Choroid plexus epithelial cell (primary cell): Measurements from ENCODE around the gene UBQLNL.

Source experiments
- DNase-seq: peaks from one replicate; pipeline ENCODE4 v3.0.0-alpha.2; 2010; ENCODE audit warnings: low read depth
- H3K4me3 ChIP-seq: 2 replicates; pipeline ENCODE4 v1.5.1; 2011; ENCODE audit warnings: low read depth, mild to moderate bottlenecking, control low read depth, low read length, moderate library complexity
- TF ChIP-seq, protein P1 (sequence below): conservative IDR thresholded peaks from 2 replicates; pipeline ENCODE4 v1.5.1; 2011; ENCODE audit warnings: low read depth, mild to moderate bottlenecking, control low read depth, inconsistent platforms, low read length, moderate library complexity

The UBQLNL gene

GRCh38 chr11:5507933-5508305, 8.6 kb downstream of the UBQLNL start:
- no peak for DNase-seq
- H3K4me3 ChIP-seq = no peak overlapping the region
- TF ChIP-seq, protein P1, sequence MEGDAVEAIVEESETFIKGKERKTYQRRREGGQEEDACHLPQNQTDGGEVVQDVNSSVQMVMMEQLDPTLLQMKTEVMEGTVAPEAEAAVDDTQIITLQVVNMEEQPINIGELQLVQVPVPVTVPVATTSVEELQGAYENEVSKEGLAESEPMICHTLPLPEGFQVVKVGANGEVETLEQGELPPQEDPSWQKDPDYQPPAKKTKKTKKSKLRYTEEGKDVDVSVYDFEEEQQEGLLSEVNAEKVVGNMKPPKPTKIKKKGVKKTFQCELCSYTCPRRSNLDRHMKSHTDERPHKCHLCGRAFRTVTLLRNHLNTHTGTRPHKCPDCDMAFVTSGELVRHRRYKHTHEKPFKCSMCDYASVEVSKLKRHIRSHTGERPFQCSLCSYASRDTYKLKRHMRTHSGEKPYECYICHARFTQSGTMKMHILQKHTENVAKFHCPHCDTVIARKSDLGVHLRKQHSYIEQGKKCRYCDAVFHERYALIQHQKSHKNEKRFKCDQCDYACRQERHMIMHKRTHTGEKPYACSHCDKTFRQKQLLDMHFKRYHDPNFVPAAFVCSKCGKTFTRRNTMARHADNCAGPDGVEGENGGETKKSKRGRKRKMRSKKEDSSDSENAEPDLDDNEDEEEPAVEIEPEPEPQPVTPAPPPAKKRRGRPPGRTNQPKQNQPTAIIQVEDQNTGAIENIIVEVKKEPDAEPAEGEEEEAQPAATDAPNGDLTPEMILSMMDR = no peak

DNA sequence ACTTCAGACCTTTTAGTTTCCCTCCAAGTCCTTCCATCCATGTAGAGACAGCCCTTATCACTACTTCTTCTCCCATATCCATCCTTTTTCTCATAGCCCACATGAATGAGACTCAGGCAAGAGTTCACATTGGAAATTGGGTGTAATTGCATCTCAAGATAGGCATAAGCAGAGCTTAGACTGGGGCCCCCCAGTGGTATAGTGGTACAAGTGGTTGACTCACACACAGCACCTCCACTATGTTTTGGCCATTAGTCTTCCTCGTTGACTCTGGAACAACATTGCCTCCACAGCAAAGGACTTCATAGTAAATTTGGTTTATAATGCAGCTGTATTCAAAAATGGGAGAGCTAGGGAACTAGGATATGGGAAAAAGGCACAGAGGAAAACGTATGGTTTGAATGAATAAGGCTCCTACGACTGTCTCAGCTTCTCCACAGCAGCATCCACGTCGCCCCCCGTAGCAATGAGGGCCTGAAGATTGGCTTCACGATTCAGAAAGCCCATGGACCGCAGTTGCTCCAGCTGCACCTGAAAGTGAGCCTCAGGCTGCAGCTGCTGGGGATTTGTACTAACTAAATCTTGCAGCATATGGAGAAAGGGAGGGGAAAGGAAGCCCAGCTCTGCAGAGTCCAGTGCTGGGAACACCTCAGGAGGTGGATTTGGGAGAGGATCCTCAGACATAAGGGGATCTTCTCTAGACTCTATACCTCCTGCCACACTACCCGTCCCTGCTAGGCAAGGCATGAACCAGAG, 9.1 kb downstream of the UBQLNL start:
- H3K4me3 ChIP-seq = no peak overlapping the region
- TF ChIP-seq, protein P1 = no peak
- DNase-seq = no peak

DNA sequence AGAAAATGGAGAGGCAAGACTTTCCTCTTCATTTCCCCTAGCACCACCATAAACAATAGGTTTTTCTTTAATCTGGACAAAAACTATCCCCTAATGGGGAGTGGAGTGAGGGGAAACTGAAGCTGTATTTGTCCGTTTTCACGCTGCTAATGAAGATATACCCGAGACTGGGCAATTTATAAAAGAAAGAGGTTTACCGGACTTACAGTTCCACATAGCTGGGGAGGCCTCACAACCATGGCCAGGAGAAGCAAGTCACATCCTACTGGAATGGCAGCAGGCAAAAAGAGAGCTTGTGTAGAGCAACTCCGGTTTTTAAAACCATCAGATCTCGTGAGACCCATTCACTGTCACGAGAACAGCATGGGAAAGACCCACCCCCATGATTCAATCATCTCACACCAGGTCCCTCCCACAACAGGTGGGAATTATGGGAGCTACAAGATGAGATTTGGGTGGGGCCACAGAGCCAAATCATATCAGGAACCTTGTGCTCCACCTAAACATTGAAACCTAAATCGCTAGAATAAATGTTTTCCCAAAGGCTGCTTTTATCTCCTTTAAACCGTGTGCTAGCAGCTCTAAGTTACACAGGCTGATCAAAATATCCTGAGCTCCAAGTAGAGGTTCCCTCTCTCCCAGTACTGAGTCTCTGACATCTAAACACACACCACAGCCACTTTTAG, 11.0 kb downstream of the UBQLNL start:
- TF ChIP-seq, protein P1 = no peak
- DNase-seq = no peak
- no peak overlapping the region for H3K4me3 ChIP-seq

DNA sequence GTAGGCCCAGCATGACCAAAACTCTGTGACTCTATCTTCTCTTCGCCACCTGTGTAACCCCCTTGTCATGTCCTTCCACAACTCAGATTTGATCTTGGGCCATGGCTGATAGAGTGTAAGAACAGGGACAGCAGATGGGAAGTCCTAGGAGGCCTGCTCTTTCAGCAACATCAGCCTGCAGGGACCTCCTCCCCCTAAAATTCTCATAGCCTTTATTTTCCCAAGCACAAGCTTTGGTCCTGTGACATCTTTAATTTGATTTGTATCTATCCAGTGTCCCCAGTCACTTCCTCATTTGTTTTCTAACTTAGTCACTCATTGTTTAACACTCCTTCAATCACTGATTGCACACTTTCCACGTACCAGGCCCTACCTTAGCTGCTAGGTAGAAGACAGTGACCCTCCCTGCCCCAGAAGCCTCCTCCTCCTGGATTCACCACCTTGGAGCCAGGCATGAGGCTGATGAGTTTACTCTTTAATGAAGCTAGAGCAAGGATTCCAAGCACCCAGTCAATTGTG, 12.0 kb downstream of the UBQLNL start:
- TF ChIP-seq, protein P1 = no peak
- H3K4me3 ChIP-seq = no peak overlapping the region
- no peak for DNase-seq

DNA sequence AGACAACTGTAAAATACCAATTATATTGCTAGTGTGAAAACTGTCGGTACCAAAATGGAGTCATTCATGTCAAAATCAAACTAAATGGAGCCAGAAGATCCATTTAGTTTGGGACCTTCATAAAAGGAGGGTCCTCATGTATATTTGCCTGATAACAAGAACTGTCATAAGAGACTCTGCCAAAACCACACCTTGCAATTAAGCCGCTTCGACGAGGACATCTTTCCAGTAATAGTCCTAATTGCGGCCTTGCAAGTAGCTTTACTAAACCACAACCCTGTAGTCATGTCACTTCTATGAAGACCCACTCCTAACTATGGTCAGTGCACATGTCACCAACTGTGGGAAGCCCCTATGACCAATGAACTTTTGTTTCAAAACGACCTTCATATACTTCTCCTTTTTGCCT, 16.1 kb downstream of the UBQLNL start:
- DNase-seq = no peak
- TF ChIP-seq, protein P1 = no peak
- H3K4me3 ChIP-seq = no peak overlapping the region

DNA sequence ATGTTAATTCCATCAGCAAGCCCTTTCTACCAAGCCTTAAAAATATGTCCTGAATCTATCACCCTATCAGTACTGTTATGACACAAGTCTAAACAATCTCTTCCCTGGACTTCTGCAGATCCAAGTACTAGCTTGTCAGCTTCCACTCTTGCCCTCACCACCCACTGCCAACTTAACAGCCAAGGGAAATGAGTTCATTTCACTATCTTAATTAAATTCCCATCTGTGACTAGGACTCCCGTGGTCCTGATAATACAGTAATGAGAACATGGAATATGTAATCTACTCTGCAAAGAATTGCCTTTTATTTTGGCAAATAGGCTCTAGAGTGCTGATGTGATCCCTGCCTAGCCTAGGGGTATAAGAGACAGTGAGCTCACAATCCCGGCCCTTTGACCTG, 16.8 kb downstream of the UBQLNL start:
- TF ChIP-seq, protein P1 = no peak
- H3K4me3 ChIP-seq = no peak overlapping the region
- no peak for DNase-seq
